ENCODE measurements around the gene KRT86.

Gene KRT86

DNA sequence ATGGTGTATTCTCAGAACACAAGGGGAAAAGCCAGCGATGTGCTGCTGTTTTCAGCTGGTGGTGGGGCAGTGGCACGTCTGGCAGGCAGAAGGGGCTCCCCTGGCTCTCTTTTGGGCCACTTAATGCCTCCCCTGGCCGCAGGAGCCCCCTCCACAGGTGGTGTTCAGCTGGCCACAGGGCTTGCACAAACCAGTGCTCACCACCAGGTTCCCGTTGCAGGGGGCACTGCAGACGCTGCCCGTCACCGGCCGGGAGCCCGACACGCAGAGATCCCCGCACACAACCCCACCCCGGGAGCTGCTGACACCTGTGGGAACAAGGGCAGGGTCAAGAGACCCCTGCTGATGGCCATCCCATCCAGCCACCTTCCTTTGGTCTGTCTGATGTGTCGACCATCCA is 40.1 kb downstream of the KRT86 start:
- DNase-seq (ENCODE audit: low spot score), result no peak

DNA sequence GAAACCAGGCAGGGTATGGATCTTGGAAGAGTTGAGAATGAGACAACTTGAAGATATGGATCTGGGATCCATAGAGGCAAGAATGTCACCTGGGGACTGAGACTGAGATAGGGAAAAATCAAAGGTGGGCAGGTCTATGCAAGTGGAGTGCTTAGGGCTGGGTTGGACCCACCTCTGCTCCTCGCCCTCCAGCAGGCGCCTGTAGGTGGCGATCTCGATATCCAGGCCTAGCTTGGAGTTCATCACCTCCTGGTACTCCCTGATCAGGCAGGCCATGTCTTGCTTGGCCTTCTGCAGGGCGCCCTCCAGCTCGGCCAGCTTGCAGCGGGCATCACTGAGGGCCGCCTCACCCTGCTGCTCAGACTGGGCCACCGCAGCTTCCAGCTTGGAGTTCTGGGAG is 41.3 kb downstream of the KRT86 start:
- peak; percentile 23 for DNase-seq (ENCODE audit: low spot score)

DNA sequence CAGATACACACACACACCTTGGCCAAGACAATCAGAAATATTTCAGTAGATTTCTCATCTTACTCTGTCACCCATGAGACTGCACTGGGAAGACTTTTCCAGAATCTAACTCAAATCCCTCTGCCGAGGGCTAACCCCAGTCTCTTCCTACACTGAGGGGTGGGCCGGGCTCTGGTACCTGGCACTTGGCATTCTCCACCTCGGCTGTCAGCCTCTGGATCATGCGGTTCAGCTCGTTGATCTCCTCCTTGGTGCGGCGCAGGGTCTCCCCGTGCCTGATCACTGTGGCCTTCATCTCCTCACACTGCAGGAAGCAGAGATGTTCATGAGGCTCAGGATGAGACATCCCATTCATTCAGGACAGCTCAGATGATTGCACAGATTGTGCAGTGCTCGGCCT is 41.8 kb downstream of the KRT86 start:
- DNase-seq (ENCODE audit: low spot score), result no peak

DNA sequence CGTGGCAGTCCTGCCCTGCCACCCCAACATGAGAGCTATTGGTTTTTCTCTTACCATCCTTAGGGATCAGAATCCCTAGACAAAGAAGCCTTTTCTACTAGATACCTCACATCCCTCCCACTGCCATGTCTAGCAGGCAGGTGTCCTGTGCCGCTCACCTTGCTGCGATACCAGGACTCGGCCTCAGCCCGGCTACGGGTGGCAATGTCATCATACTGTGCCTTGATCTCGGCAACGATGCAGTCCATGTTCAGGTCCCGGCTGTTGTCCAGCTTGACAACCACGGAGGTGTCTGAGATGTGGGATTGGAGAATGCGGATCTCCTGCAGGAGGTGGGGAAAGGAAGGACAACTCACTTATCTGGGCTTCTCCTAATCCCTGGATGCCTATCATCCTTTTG is 42.3 kb downstream of the KRT86 start:
- DNase-seq (ENCODE audit: low spot score), result no peak

DNA sequence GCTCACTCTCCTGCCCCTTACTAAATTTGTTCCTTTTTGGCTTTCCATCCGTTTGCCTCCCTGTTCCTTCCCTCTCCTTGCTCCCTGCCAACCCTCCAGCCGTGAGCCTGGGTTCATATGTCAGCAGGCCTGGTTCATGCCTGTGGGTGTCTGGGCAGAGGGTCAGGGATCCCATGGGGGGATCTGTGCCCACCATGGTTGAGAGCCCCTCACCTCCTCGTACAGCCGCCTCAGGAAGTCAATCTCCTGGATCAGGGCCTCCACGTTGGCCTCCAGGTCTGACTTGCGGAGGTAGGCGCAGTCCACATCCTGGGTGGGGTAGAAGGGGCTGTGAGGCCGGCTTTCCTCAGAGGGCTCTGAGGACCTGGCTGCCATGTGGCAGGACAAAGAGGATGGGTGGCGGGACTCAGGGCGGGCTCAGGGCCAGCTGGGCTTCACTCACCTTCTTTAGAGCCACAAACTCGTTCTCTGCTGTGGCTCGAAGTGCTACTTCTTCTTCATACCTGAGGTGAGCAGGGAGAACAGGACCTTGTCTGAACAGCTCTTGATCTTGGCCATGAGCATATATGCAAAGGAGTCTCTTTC is 43.1 kb downstream of the KRT86 start:
- no peak for DNase-seq (ENCODE audit: low spot score)

DNA sequence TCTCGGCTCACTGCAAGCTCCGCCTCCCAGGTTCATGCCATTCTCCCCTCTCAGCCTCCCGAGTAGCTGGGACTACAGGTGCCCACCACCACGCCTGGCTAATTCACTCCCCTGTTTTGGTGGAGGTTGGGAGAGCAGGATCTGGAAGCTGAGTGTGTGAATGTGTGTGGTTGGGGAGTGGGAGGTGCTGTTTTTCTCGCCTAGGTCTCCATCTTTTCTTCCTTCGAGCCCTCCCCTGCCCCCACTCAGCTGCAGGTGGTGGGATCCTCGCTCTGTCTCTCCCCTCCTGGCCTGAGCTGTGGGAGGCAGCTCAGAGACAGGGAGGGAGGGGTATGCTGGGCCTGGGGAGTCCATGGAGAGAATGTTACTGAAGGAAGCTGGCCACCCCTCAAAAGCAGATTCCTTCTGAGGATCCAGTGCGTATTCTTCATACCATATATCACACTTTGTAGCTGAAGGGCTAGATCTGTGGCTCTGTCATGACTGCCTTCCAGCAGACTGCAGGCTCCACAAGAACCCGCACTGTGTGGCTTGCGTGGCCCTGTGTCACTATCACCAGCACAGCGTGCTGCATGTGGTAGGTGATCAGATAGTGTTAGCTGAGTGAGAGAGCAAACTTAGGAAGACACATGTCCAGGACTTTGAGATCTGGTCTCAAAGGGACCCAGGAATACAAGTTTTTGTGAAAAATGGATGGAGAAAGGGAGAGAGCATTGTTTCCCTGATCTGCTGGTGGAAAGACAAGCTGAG is 44.0 kb downstream of the KRT86 start:
- no peak for DNase-seq (ENCODE audit: low spot score)

DNA sequence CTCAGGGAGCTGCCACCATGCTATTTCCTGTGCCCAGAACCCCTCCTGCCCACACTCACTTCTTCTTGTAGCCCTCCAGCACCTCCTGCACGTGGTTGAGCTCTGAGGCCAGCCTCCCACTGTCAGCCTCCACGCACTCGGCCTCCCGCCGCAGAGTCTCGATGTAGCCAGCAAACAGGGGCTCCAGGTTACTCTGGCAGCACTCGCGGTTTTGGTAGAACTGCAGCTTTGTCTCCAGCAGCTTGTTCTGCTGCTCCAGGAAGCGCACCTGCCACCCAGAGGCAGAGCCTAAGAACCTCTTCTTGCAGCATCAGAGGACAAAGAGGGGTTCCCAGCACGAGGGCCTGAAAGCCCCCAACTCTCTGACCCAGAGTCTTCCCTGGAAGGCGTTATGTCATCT is 44.7 kb downstream of the KRT86 start:
- DNase-seq (ENCODE audit: low spot score), result no peak

DNA sequence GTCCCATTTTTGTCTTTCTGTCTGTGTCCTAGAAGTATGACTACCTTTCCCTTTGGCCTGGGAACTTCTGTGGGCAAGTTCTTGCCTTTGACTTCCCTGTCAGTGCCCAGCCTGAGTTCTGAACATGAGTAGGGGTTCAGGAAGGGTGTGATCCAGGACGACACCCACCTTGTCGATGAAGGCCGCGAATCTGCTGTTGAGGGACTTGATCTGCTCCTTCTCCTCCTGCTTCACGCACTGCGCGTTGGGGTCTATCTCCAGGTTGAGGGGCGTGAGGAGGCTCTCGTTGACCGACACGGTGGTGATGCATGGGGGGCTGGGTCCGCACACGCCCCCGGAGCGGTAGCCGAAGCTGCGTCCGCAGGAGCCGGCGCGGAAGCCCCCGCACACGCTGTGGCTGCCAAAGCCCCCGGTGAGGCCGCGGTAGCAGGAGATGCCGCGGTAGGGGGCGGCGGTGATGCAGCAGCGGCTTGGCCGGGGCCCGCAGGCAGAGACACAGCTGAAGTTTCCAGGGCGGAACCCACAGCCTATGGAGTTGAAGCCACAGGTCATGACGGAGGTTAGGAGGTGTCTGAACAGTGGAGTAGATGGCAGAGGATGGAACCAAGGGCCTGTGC is 46.4 kb downstream of the KRT86 start, which contains the start of gene KRT83:
Gene KRT83 (minus strand): TSS at position 615 of the 617 bp plus-strand sequence. CDS start 63 bp downstream, at position 552.
- no peak for DNase-seq (ENCODE audit: low spot score)

DNA sequence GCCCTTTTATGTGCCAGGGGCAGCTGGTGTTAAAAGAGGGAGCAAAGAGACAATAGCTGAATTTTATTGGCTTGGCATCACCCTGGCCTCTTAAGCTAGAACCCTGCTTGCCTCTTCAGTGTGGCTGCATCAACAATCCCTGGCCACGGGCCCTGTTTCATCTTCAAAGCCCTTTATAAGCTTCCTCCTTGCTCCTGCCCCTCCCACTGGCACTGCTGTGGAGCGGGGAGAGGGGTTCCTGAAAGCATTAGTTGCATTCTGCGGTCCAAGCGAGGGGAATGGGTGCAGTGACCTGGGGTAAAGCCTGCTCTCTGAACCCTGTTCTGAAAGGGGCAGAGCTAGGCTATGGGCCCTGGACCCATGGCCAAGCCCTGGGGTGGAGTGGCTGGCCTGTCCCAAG is 47.0 kb downstream of the KRT86 start:
- no peak for DNase-seq (ENCODE audit: low spot score)

DNA sequence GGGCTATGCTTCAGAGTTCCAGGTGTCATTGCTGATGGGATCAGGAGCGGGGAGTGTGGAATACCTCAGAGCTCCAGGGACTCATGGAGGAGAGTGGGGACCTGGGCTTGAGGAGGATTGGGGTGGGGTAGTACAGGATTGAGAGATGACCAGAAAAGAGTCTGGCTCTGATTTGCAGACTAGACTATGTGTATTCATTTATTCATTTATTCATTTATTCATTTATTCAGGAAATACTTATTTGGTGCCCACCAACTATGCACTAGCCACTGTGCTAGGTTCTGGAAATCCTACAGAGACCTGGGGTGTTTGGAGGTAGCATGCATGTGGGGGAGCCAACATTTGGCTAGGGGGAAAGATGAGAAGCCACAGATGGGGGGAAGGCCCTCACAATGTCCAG is 47.6 kb downstream of the KRT86 start:
- no peak for DNase-seq (ENCODE audit: low spot score)

DNA sequence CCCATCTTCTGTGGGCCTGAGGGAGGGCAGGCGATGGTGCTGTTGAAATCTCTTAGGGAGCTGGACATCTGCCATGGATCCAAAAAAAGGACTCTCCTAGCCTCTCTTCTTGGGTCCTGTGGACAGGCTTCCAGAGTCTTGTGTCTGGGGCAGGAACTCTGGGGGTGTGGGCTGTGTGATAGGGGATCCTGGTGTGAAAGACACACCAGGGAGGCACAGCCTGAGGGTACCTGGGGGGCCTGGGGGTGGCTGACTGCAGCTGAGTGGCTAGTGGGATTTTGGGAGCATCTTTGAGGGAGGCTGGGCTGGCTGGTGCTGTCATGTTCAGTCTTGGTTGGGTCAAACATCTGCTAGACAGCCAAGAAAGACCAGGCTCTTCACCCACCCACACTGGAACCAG is 48.6 kb downstream of the KRT86 start:
- no peak for DNase-seq (ENCODE audit: low spot score)

DNA sequence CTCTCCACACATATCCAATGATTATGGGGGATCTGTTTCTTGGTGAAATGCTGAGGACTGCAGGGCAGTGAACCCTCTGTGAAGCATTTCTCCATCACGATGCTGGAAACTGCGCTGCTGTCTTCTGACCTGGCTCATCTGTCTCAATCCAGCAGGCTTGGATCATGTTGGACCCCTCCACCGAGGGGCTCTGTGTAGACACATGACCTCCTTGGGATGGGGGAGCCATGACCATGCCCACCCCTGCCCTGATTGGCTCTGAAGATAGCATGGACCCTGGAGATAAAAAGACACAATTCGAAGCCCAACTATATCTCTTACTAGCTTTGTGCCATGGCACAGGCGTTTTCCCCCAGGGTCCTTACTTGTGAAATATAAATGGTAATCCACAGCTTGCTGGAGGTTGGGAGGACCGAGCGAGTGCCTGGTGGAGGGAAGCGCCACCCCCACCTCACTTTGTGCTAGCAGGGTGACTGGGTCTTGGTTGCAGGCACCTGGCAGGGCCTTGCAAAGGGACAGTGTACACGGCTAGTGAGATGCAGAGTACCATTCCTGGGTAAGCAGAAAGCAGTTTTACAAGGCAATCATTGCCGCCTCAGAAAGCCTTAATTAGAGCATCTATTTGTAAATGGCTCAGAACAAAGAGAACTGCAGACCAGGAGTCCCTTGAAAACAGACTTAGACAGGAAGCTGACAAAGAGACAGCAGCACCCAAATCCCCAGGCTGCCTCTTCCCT is 49.1 kb downstream of the KRT86 start:
- no peak for DNase-seq (ENCODE audit: low spot score)

DNA sequence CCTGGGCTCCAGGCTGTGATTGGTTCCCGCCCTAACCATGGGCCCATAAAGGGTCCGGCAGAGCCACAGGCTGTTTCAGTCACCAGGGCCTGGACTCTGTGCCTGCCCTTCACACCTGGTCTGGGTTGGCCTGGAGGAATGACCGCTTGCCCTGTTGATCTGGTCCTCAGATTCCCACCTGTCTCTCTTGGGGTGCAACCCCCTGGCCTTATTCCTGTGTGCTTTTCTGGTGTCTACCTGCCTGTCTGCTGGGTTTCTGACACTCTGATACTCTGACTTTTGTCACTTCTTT is 49.7 kb downstream of the KRT86 start:
- DNase-seq (ENCODE audit: low spot score), result no peak

DNA sequence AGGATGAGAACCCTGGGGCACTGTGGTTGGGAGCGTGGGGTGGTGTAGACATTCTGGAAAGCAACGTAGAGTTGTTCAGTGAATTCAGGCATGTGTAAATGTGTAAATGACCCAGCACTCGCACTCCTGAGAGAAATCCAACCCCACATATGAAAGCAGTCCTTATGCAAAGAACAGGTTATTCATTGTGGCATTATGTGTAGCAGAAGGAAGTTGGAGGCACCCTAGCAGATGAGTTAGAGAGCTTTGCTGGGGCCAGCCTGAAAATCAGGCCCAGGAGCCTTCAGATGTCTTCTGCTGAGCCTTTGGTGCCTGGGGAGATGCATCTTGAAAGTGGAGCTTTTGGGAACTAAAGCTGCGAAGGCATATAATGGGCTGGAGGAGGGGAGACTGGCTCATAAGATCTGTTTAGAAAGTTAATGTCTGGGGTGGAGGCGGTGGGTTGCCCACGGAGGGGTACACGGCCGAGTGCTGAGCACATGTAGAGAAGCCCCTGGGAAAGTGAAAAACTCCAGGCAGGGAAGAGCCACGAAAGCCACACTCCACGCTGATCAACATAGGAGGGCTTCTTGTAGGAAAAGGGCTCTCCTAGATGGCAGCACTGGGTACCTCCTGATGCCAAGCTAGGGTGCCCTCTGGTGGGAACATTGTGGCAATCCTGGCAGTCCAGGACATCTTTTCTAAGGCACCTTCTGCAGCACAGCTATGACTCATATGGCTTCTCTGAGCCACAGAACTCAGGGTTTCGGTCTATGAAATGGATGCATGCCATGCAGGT is 52.8 kb downstream of the KRT86 start:
- peak; percentile 90 for DNase-seq (ENCODE audit: low spot score)

DNA sequence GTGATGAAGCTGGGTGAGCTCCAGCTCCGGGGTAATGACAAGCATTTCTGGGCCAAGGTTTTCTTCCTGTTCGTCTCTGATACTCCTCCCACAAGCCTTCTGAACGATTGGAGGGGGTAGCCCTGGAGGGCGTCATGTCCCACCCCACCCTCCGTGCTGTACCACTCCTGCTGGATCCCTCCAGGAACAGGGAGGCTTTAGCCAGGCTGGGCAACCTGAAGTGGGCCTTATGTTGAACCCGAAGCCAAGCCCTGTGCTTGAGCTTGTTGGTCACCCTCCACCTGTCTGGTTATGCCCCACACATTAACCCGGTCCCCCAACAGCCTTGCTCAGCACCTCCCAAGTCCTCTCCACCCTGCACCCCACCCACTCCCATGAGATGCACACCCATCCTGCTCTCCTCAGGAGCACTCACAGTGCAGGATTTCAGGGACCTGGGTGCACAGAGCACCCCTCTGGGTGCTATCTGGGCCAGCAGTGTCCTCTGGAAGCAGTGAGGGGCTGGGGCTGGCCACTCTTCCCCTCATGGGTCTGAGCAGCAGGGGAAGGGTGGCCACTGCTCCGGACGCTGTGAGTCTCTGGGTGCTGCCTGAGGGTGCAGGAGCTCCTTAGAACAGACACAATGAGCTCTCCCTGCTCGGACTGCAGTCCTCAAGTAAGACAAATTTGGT is 53.5 kb downstream of the KRT86 start:
- no peak for DNase-seq (ENCODE audit: low spot score)

DNA sequence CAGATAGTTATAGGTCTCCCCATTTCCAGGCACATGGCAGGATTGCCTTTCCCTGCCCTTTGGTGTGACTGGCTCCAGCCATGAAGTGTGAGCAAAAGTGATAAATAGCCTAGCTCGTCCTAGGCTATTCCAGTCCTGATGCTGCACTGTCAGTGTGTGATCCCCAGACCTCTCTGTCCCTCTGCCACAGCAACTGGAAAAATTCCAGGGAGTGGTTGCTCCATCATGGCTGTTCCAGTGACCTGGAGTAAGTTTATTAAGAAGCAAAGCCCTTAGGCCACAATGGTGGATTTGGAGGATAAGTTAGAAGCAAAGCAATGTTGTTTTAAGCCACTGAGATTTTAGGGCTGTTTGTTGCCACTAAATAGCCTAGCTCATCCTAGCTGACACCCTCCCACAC is 56.6 kb downstream of the KRT86 start:
- no peak for DNase-seq (ENCODE audit: low spot score)

DNA sequence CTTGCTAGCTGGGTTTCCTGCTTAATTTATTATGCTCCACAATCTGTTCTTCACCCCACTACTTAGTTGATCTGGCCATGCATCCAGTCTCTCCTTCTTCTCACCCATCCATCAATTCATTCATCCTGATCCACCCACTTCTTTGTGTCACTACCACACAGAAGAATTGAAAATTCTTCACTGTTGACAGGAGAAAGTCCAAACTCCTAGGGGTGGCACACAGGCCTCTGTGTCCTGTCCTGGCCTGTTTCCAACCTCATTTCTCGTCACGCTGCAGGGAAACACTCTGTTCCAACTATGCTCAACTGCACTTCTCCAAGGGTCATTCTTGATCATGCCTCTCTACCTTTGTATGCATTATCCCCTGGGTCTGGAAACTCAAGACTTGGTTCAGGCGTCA is 57.4 kb downstream of the KRT86 start:
- no peak for DNase-seq (ENCODE audit: low spot score)

DNA sequence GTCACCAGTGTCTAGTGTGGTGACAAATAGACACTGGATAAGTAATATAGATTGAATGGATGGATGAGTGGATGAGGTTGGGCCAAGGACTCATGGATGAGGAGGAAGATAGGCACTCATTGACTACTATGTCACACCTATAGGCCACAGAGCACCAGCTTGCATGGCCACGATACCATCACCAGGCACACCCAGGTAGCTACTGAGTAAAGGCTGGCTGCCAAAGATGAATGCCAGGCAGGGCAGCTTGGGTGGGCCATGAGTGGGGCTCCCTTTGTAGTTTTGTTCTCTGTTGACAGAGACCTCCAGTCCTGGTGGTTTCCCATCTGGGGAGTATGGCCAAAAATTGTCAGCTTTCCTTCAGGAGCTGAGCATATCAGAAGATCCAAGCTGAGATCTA is 57.9 kb downstream of the KRT86 start:
- no peak for DNase-seq (ENCODE audit: low spot score)

DNA sequence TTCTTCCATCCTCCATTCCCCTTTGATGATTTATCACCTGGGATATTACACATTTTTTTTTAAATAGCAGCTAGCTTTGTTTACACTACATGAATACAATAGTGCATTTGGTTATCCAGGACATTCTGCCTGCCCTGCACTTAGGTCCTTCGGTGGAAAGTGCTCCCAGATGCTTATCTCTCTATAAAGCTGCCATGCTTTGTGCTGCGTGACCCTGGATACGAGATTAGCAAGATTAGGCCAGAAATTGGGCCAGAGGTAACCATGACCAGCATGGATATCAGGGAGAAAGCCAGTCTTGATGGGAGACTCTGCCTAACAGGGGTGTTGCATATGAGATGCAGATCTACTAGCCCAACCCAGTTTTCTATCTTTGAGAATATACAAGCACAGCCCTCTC is 58.9 kb downstream of the KRT86 start:
- no peak for DNase-seq (ENCODE audit: low spot score)

DNA sequence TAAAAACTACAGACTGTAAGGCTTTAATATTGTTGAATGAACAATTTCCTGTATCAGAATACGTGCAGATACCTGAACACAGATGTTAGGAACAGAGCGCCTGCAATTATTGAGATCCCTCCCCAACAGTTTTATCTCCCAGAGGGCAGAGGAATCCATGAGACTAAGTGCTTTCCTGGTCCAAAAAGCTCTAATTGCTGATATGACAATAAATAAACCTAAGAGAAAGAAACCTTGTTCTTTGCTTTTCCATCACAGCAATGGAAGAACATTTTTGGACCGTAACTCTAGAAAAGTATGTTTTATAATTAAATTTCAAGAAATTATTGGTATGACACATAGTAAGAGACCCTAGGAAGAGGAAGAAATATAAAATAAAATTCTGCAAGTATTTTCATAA is 59.7 kb downstream of the KRT86 start:
- DNase-seq (ENCODE audit: low spot score), result no peak

DNA sequence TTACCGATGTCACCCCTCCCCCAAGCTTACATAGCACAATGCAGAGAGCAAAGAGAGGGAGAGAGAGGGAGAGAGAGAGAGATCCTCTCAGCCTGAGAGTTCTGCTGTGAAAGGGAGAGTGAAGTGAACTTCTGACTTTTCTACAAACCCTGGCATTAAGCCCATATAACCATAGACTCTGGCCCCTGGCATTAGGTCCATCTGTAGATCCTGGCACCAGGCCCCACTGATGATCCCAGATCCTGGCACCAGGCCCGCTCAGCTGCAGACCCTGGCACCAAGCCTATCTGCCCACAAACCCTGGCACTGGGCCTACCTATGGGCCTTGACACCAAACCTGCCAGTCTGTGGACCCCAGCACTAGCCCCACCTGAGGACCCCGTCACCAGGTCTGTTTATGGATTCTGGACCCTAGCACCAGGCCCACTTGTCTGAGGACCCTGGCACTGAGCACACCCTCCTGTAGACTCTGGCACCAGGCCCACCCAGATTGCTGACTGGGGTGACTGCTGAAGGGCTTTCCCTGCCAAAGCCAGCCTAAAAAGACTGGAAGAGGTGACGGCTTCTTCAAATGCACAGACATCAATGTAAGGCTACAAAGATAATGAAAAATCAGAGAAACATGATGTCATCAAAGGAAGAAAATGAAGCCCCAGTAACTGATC is 61.3 kb downstream of the KRT86 start:
- no peak for DNase-seq (ENCODE audit: low spot score)

Measured in activated CD4-positive, alpha-beta T cell treated with anti-CD3 and anti-CD28 coated beads, Interleukin-2, Interleukin-4, amounts not matched to agents 100 ng/mL and 50 ng/mL, durations not matched to agents 16 hours and 8 hours (primary cell).